VCaP (cell line): ENCODE data around the gene TNRC6A.
A peak's percentile ranks its signal among the peaks of the same experiment; 100 is the strongest.

Experiments used
- H3K27ac ChIP-seq: fragments of 450-650 bp; 2 replicates; pipeline ENCODE4 v1.5.1; 2017
- CTCF ChIP-seq: fragments of 450-650 bp; conservative IDR thresholded peaks from 2 replicates; pipeline ENCODE4 v1.5.1; 2017; ENCODE audit warnings: mild to moderate bottlenecking, moderate library complexity

Gene TNRC6A

DNA sequence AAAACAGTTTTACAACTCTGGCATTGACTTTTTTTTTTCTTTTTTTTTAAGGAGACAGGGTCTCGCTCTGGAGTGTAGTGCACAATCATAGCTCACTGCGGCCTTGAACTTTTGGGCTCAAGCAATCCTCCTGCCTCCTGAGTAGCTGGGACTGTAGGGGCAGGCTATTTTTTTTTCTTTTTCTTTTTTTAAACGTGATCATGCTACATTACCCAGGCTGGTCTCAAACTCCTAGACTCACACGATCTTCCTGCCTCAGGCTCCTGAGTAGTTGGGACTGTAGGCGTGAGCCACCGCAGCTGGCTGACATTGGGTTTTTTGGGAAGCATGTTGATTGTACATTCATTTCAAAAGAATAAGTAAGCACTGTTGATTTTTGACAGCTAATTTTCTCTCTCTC is 32.1 kb downstream of the TNRC6A start:
- no peak for TF ChIP-seq CTCF
- no peak overlapping the region for H3K27ac ChIP-seq

DNA sequence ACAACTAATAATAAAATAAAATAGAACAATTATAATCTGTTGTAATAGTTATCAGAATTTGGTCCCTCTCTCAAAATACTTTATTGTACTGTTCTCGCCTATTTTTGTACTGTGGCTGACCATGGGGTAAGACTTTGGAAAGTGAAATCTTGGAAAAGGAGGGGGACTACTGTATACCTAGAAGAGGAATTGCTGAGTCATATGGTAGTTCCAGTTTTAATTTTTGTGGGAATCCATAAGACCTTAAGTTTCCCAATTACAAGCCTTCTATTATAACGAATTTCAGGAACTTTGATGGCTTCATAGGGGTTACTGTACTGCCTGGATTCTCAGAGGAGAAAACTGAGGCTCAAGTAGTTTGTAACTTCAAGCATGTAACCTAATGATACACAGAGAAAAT is 35.5 kb downstream of the TNRC6A start:
- H3K27ac ChIP-seq = no peak overlapping the region
- TF ChIP-seq CTCF = no peak

- TF ChIP-seq CTCF = no peak
- no peak overlapping the region for H3K27ac ChIP-seq
Measured at GRCh38 chr16:24766057-24766456, 36.6 kb downstream of the TNRC6A start.

DNA sequence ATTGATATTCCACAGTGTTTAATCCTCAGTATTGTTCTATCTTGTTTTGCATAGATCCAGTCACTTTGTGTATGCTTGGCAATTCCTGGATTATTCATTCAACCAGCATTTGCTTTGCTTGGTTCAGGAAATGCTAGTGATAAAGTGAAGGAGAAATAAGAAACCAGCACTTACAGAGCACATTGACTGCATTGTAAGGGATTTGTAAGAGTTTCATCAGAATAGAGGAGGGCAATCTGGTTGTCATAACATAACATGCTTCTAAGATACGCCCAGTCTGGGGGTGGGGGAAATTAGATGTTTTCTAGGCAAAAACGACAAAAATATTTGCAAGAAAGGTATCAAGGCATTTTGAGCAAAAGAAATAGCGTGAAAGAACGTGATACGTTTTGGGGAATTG is 40.4 kb downstream of the TNRC6A start:
- no peak for TF ChIP-seq CTCF
- H3K27ac ChIP-seq = no peak overlapping the region

- peak overlapping the region; percentile 15; the same call in 1 of the 2 replicates for H3K27ac ChIP-seq
- TF ChIP-seq CTCF = no peak
Measured at GRCh38 chr16:24771132-24771778, 41.8 kb downstream of the TNRC6A start.

- no peak for TF ChIP-seq CTCF
- H3K27ac ChIP-seq = peak overlapping the region; percentile 15; the same call in 1 of the 2 replicates
Measured at GRCh38 chr16:24771779-24772157, 42.3 kb downstream of the TNRC6A start.

- peak overlapping the region; percentile 73 for H3K27ac ChIP-seq
- no peak for TF ChIP-seq CTCF
Measured at GRCh38 chr16:24773771-24774427, 44.4 kb downstream of the TNRC6A start.
